ENCODE results near the gene SYT9.
"Not testable (repeated sequence)": the region's sequence is repeated elsewhere in the genome, so short reads cannot be mapped to it uniquely, and the experiment has no call there.

SYT9 gene

DNA sequence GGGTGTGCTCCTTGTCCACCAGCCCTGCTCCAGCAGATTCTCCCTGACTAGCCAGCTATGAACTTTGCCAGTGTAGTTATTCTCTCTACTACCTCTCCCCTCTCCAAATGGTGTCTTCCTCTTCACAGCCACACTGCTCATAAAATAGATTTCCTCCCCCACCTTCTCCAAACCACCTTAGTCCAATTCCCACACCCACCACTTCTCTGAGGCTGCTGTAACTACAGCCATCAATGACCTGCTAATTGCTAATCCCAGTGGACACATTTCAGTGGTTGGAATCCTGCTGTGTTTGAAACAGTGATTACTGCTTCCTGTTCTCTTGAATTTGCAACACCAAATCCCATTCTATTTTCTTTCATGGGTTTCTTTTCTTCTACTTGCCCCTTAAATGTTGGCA is 23.4 kb downstream of the SYT9 start:
- DNase-seq (ENCODE audit: low read depth) = no peak

DNA sequence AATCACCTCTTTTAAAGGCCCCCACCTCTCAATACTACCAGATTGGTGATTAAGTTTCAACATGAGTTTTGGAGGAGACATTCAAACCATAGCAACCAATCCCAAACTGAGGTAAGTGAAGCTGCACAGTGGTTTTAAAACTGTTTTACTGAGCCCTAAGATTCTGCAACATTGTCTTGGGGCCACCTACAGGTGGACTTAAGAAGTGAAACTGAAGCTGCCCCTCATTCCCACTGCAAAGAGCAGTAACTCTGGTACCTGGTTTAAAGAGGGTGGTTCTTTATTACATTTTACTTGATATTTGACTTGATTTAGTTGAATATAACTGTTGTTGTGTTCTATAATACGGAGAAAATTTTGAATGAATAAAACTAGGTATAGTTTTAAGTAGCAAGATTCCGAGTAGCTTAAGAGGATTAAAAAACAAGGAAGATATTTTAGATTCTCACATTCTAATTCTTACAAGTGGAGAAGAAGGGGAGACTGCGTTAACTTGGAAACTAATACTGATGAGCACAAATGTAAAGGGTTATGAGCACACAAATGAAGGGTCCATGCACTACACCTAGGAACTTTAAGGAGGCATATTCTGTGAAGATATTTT is 26.7 kb downstream of the SYT9 start:
- DNase-seq (ENCODE audit: low read depth) = no peak

DNA sequence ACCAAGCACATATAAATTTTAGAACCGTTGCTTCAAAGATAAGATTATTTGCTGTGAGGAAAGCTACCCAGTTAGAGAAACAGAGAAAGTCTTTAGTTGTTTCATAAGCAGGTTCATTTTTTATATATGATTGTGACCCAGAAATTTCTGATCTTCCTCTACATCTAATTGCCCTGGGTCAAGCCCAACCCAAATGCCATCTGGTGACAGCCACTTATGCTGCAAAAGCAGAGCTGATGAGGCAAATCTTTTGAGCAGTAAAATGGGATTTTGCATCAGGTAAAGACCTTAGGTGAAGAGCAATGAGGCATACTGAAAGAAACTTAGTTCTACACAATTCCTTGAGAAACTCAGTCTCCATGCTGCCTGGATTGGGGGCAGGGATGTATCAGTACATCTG is 28.0 kb downstream of the SYT9 start:
- DNase-seq (ENCODE audit: low read depth) = no peak

DNA sequence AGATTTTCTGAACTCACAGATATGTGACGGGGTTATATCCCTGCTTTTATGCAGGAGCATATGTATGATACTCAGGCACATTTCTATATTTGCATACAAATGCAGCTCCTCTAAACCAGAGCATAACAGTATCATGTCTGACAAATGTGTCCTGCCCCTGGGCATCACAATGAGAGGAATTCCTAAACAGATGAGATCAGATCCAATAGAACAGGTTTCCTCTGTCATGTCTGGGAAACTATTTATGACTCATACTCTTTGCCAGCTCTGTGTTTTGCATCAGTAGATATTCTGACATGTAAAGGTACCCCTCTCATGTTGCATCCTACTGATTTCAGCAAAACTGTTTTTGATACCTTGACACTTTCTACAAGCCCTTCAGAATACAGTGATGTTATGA is 29.4 kb downstream of the SYT9 start:
- DNase-seq (ENCODE audit: low read depth) = no peak

- DNase-seq (ENCODE audit: low read depth) = no peak
Measured at GRCh38 chr11:7281809-7282208, 30.1 kb downstream of the SYT9 start.

DNA sequence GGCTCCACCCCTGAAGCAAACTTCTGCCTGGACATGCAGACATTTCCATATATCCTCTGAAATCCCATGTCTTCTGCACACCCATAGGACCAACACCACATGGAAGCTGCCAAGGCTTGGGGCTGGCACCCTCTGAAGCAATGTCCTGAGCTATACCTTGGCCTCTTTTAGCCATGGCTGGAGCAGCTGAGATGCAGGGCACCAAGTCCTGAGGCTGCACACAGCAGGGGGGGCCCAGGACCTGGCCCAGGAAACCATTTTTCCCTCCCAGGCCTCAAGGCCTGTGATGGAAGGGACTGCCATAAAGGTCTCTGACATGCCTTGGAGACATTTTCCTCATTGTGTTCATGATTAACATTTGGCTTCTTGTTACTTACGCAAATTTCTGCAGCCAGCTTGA is 34.5 kb downstream of the SYT9 start:
- DNase-seq (ENCODE audit: low read depth) = no peak

GRCh38 chr11:7291100-7291829 is 39.6 kb downstream of the SYT9 start:
- no peak for DNase-seq (ENCODE audit: low read depth)

GRCh38 chr11:7292922-7293321 is 41.2 kb downstream of the SYT9 start:
- DNase-seq (ENCODE audit: low read depth) = no peak

- DNase-seq (ENCODE audit: low read depth) = no peak
Measured at GRCh38 chr11:7299393-7299792, 47.7 kb downstream of the SYT9 start.

- DNase-seq (ENCODE audit: low read depth) = no peak
Measured at GRCh38 chr11:7300281-7300680, 48.6 kb downstream of the SYT9 start.

DNA sequence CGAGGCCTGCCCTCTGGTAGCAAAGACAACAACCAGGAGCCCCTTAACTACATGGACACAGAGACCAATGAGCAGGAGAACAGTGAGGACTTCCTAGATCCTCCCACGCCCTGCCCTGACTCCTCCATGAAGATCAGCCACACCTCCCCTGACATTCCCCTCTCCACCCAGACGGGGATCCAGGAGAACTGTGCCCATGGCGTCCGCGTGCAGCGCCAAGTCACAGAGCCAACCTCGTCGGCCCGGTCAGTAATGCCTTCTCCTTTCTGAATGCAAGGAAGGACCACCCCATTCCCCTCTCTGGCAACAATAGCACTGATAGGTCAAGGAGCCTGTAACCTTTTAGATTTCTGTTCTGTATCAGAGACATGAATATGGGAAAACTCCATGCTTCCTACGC is 51.4 kb downstream of the SYT9 start:
- DNase-seq (ENCODE audit: low read depth) = no peak

GRCh38 chr11:7306900-7307299 is 55.2 kb downstream of the SYT9 start:
- DNase-seq (ENCODE audit: low read depth) = no peak

DNA sequence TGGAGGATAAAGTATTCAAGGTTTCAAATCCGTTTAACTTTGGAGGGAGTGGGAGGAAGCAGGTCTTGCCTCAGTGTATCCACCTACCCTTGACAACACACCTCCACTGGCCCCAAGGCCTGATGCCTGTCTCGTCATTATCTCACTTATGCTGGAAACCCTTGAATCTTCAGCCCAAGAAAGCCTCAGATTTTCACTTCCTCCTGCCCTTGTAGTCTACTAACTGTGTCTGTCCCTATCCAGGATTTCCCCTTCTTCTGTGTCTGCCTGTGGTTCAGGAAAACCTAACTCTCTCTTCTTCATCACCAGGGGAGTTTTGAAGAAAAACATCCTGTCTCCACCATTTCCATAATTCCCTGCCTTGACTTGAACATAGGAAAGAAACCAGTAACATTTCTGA is 56.1 kb downstream of the SYT9 start:
- no peak for DNase-seq (ENCODE audit: low read depth)

DNA sequence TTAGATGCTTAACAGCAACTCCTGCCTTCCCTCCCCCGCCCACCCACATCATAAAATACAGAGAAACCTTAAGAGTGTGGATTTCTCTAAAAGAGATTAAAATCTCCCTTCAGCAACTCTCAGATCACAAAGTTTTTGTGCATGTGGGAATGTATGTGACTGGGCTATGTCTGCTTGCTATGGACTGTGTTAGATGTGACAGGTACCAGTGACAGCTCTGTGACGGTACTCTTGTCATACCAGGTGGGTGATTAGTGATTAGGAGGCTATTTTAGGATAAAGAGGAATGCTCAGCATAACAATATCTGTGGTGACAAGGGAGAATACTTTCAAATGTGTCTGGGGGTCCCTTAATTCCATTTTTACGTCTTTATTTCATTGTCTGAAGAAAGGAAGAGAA is 60.2 kb downstream of the SYT9 start:
- DNase-seq (ENCODE audit: low read depth) = no peak

GRCh38 chr11:7314811-7315604 is 63.3 kb downstream of the SYT9 start:
- DNase-seq (ENCODE audit: low read depth) = no peak

DNA sequence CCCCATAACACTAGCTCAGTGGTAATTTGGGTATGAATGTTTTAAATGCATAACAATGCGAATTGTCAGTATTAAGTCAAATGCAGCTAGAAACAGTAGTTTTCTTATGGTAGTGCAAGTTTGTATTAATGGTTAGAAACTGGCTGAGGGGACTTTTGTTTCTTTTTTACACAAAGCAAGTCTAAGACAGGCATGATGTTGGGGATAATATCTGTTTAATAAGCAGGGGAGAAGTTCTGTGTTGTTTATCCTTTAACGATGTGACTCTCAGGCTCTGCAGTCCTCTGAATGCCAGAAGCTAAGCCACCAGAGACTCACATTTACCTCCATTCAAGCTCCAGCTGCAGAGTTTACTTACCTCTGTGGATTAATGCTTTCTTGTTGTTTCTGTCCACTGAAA is 67.8 kb downstream of the SYT9 start:
- no peak for DNase-seq (ENCODE audit: low read depth)

DNA sequence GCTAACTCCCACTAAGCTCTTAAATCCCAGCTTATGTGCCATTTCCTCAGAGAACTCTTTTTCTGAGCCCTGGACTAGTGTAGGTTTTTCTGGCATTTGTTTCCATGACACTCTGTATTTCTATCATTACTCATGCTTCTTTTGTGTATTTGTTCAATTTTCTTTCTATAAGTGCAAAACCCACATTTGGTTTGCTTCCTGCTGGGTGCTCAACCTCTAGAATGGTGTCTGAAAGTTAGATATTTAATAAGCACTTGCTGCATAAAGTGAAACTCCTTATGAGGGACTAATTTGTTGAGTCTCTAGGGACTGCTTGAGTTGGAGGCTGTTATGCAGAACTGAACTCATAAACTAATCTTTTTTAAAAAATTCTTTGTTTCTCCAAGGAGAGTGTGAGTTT is 68.6 kb downstream of the SYT9 start:
- DNase-seq (ENCODE audit: low read depth) = no peak

DNA sequence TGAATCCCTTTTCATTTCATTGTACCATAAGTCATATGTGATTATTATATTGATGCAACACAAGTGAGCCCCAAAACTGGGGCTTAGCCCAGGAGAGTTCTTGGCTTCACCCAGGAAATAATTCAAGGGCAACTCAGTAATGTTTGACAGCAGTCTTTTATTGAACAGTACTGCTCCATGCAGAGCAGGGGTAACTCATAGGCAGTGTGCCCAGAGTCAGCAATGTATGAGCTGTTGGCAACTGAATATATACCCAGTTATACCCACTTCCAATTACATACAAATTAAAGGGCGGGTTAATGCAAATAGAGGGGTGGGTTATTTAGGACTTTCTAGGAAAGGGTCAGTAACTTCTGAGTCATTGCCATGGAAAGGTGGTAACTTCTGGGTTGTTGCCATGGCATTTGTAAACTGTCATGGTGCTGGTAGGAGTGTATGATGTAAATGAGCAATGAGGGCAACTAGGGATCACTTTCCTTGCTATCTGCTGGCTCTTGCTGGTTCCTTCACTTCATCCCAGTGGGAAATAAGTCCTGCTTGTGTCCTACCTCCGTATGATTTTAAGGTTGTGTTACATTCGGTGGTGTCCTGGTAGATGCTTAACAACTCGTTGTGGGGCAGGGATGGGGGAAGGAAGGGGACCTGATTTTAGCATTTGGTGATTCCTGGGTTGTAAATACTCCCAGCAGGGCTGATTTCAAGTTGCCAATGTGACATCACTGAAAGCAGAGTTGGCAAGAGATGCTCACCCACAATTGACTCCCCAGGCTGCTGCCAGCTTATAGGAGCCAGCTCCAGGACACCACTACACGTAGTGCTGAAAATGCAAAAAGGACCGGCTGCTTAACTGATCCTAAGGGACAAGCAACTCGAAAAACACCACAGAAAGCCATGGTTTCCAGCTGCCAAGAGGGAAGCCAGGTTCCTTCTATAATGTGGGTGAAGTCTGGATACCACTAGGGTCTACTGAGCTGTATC is 70.1 kb downstream of the SYT9 start:
- no peak for DNase-seq (ENCODE audit: low read depth)

DNA sequence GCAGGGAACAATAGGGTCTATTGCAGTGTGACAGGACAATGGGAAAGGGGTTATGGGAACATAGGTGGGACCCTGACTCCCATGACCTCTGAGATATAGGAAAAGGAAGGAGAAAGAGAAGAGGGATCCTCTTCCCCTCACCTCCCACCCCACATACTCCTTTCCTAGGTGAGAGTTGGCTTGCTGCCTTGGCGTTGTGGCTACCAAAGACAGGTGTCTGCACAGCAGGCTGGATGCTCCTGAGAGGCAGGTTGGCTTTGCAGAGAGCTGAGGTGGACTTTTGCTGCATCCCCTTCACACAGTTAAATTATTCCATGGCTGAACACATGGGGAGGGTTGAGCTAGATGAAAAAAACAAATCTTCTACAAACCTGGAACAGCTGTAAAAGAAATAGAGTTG is 80.7 kb downstream of the SYT9 start:
- DNase-seq (ENCODE audit: low read depth) = no peak

- DNase-seq (ENCODE audit: low read depth) = no peak
Measured at GRCh38 chr11:7332962-7333361, 81.3 kb downstream of the SYT9 start.

DNA sequence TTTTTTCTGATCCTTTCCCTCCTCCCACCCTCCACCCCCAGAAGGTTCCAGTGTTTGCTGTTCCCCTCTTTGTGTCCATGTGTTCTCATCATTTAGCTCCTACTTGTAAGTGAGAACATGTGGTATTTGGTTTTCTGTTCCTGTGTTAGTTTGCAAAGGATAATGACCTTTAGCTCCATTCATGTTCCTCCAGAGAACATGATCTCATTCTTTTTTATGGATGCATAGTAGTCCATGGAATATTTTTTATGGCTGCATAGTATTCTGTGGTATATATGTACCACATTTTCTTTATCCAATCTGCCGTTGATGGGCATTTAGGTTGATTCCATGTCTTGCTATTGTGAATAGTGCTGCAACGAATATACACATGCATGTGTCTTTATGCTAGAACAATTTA is 83.7 kb downstream of the SYT9 start:
- not testable (repeated sequence) for DNase-seq (ENCODE audit: low read depth)

GRCh38 chr11:7341551-7341950 is 89.8 kb downstream of the SYT9 start:
- DNase-seq (ENCODE audit: low read depth) = no peak

Measured in stimulated activated CD8-positive, alpha-beta memory T cell treated with anti-CD3 and anti-CD28 coated beads, Interleukin-7, amount 100 ng/mL, for 24 hours (primary cell).